K562 (cell line): Measurements from ENCODE around the gene TRIP10. TPM values are rescaled to one million over a fixed set of nuclear protein-coding genes. Genes with fewer than 3 reads are reported as not detected.

Source experiments
- ETV5 ChIP-seq: sonication (generic); formaldehyde crosslinking; IDR thresholded peaks from 2 replicates; pipeline ENCODE4 v1.4.0; 2020; ENCODE audit warnings: low read depth, mild to moderate bottlenecking, missing genetic modification reagents
- EZH2 ChIP-seq: IDR thresholded peaks from 2 replicates; pipeline ENCODE4 v1.6.1; 2012; ENCODE audit warnings: low read depth, mild to moderate bottlenecking, inconsistent platforms, low read length, borderline replicate concordance
- FOXM1 ChIP-seq, 2 experiments: fragments of 450-650 bp in 1 of 2; sonication (generic) in 1 of 2; formaldehyde crosslinking in 1 of 2; IDR thresholded peaks; 2 replicates each; pipeline versions ENCODE4 v1.6.1 to v1.9.0; 2017 to 2022; ENCODE audit warnings: low read depth in 2 of 2, mild to moderate bottlenecking in 2 of 2, missing genetic modification reagents in 1 of 2, moderate library complexity in 1 of 2
- HDGF ChIP-seq: fragments of 450-650 bp; IDR thresholded peaks from 2 replicates; pipeline ENCODE4 v1.6.1; 2016
- HMGN3 ChIP-seq: IDR thresholded peaks from 2 replicates; pipeline ENCODE4 v1.6.1; 2011; ENCODE audit warnings: borderline replicate concordance, low read depth, mild to moderate bottlenecking, mixed read lengths, low read length; ENCODE audit not compliant: insufficient read length; ENCODE audit errors: extremely low read depth
- KAT8 ChIP-seq: fragments of 450-650 bp; IDR thresholded peaks from 2 replicates; pipeline ENCODE4 v1.6.1; 2016; ENCODE audit warnings: low read depth, mild to moderate bottlenecking
- LARP7 ChIP-seq: fragments of 450-650 bp; IDR thresholded peaks from 2 replicates; pipeline ENCODE4 v1.6.1; 2016
- MTA2 ChIP-seq: fragments of 450-650 bp; IDR thresholded peaks from 2 replicates; pipeline ENCODE4 v1.6.1; 2016; ENCODE audit warnings: low read depth
- NCOA1 ChIP-seq: fragments of 450-650 bp; IDR thresholded peaks from 2 replicates; pipeline ENCODE4 v1.6.1; 2016; ENCODE audit warnings: low read depth
- NEUROD1 ChIP-seq: fragments of 150-350 bp; IDR thresholded peaks from 2 replicates; pipeline ENCODE4 v1.6.1; 2014; ENCODE audit warnings: borderline replicate concordance, low read length, low read depth; ENCODE audit not compliant: partially characterized antibody
- PPARD ChIP-seq: fragments of 250-450 bp; sonication (Bioruptor Pico); IDR thresholded peaks from 2 replicates; pipeline ENCODE4 v1.8.0; 2022; ENCODE audit warnings: inconsistent platforms, mild to moderate bottlenecking, moderate library complexity
- RB1 ChIP-seq: fragments of 450-650 bp; IDR thresholded peaks from 2 replicates; pipeline ENCODE4 v1.6.1; 2017; ENCODE audit warnings: low read depth, mild to moderate bottlenecking
- RBBP5 ChIP-seq: fragments of 200-600 bp; sonication (generic); IDR thresholded peaks from 2 replicates; pipeline ENCODE4 v1.6.1; 2012; ENCODE audit warnings: borderline replicate concordance, mild to moderate bottlenecking, low read length, control low read depth, inconsistent platforms; ENCODE audit not compliant: insufficient read depth, poor library complexity, severe bottlenecking
- SRSF1 ChIP-seq: fragments of 200-400 bp; formaldehyde crosslinking; IDR thresholded peaks from 2 replicates; pipeline ENCODE4 v1.6.1; 2017; ENCODE audit warnings: mild to moderate bottlenecking, low read depth, low read length, moderate library complexity
- TEAD1 ChIP-seq, 2 experiments: fragments of 450-650 bp in 1 of 2; sonication (generic) in 1 of 2; formaldehyde crosslinking; IDR thresholded peaks; 2 replicates each; pipeline versions ENCODE4 v1.4.0 to v1.8.0; 2020 to 2022; ENCODE audit warnings: mild to moderate bottlenecking in 2 of 2, missing genetic modification reagents in 1 of 2
- ZBTB17 ChIP-seq: fragments of 450-650 bp; formaldehyde crosslinking; IDR thresholded peaks from 2 replicates; pipeline ENCODE4 v1.4.0; 2020; ENCODE audit warnings: mild to moderate bottlenecking
- ZFP36 ChIP-seq: fragments of 150-350 bp; IDR thresholded peaks from 2 replicates; pipeline ENCODE4 v1.6.1; 2018; ENCODE audit warnings: low read length, low read depth; ENCODE audit not compliant: partially characterized antibody
- ZKSCAN8 ChIP-seq: fragments of 200-800 bp; sonication (Bioruptor generic); IDR thresholded peaks from 2 replicates; pipeline ENCODE4 v1.6.1; 2016; ENCODE audit warnings: missing genetic modification characterization, missing compliant biosample characterization
- ZNF124 ChIP-seq: sonication (generic); formaldehyde crosslinking; IDR thresholded peaks from 2 replicates; pipeline ENCODE4 v1.8.1; 2022; ENCODE audit warnings: missing genetic modification reagents
- ZNF197 ChIP-seq: fragments of 200-800 bp; sonication (Bioruptor generic); IDR thresholded peaks from 2 replicates; pipeline ENCODE4 v1.6.1; 2016; ENCODE audit warnings: low read depth, missing genetic modification characterization, missing compliant biosample characterization
- ZZZ3 ChIP-seq: fragments of 450-650 bp; IDR thresholded peaks from 2 replicates; pipeline ENCODE4 v1.6.1; 2016; ENCODE audit warnings: antibody characterized with exemption, mild to moderate bottlenecking, moderate library complexity
- polyA plus RNA-seq, 8 experiments: library from polyadenylated mRNA; depleted of rRNA in 4 of 8; stranded (reverse) in 5 of 8; unstranded in 3 of 8; fragments of >200 nt; fragmentation: Nextera tagmentation in 2 of 8; fragmentation: Illumina TruSeq in 1 of 8; extraction: Ambion mirVana in 2 of 8; extraction: Trizol in 1 of 8; gene quantifications; 2 replicates each; pipeline versions ENCODE4 v1.2.1 to v1.2.3, GENCODE V29; 2011 to 2014; ENCODE audit warnings: inconsistent platforms in 1 of 8, missing spikeins in 1 of 8
- total RNA-seq, 7 experiments: library from RNA; depleted of rRNA in 6 of 7; stranded (reverse); fragments of >200 nt in 6 of 7; fragmentation: Illumina TruSeq in 2 of 7; extraction: Trizol in 2 of 7; gene quantifications; 2 replicates each; pipeline versions ENCODE4 v1.2.1 to v1.2.3, GENCODE V29; 2011 to 2021; ENCODE audit warnings: low replicate concordance in 1 of 7
- TF ChIP-seq, protein P1 (sequence below): fragments of 250-450 bp; sonication (Bioruptor Pico); IDR thresholded peaks from 2 replicates; pipeline ENCODE4 v1.4.0; 2020
- TF ChIP-seq, protein P2 (sequence below): fragments of 250-450 bp; sonication (Bioruptor Pico); IDR thresholded peaks from 2 replicates; pipeline ENCODE4 v1.9.0; 2021; ENCODE audit warnings: mild to moderate bottlenecking
- TF ChIP-seq, protein P3 (sequence below): fragments of 250-450 bp; sonication (Bioruptor Pico); IDR thresholded peaks from 2 replicates; pipeline ENCODE4 v1.5.0; 2021

TRIP10 gene
- total and polyA plus RNA-seq, 9 of the 15 experiments (the other 6 are each of a cell fraction or from before 2014, with no cell fraction given) = 1.2 to 66.8 (median 36.1) TPM

DNA sequence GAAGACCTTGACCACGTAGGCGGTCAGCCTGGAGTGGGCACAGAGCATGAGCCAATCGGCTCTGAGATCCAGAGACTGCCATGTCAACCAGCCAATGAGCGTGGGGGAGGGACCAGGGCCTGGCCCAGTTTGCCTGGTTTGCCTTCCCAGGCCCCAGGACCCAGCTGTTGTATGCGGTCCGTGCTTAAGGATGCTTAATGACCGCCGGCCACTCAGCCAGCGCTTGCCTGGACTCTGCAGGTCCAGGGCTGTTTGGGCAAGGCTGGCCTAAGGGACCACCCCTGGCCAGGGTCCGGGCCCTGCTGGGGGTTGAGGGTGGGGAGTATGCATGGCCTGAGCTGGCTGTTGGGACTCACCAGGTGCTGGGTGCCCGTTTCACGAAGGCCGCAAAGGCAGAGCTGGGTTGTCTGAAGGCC, 46.4 kb upstream of the TRIP10 start (continued):
- TF ChIP-seq NCOA1 (no peak), RBBP5 (no peak), TEAD1 (CRISPR knock-in tag; IDR thresholded peaks at IDR 0.05) (no peak), ZFP36 (no peak), ZBTB17 (no peak), NEUROD1 (no peak), ZZZ3 (no peak), ZKSCAN8 (CRISPR knock-in tag) (no peak), KAT8 (no peak), ZNF197 (CRISPR knock-in tag) (no peak), LARP7 (no peak), HDGF (no peak), HMGN3 (no peak), PPARD (CRISPR knock-in tag) (no peak), MTA2 (no peak), ZNF124 (CRISPR knock-in tag) (no peak), SRSF1 (no peak), EZH2 (no peak), FOXM1 (IDR thresholded peaks at IDR 0.05; ENCODE audit: low read depth) (no peak), FOXM1 (CRISPR knock-in tag; IDR thresholded peaks at IDR 0.05; ENCODE audit: low read depth) (no peak), RB1 (no peak), ETV5 (CRISPR knock-in tag) (no peak)
- TF ChIP-seq, protein P1, sequence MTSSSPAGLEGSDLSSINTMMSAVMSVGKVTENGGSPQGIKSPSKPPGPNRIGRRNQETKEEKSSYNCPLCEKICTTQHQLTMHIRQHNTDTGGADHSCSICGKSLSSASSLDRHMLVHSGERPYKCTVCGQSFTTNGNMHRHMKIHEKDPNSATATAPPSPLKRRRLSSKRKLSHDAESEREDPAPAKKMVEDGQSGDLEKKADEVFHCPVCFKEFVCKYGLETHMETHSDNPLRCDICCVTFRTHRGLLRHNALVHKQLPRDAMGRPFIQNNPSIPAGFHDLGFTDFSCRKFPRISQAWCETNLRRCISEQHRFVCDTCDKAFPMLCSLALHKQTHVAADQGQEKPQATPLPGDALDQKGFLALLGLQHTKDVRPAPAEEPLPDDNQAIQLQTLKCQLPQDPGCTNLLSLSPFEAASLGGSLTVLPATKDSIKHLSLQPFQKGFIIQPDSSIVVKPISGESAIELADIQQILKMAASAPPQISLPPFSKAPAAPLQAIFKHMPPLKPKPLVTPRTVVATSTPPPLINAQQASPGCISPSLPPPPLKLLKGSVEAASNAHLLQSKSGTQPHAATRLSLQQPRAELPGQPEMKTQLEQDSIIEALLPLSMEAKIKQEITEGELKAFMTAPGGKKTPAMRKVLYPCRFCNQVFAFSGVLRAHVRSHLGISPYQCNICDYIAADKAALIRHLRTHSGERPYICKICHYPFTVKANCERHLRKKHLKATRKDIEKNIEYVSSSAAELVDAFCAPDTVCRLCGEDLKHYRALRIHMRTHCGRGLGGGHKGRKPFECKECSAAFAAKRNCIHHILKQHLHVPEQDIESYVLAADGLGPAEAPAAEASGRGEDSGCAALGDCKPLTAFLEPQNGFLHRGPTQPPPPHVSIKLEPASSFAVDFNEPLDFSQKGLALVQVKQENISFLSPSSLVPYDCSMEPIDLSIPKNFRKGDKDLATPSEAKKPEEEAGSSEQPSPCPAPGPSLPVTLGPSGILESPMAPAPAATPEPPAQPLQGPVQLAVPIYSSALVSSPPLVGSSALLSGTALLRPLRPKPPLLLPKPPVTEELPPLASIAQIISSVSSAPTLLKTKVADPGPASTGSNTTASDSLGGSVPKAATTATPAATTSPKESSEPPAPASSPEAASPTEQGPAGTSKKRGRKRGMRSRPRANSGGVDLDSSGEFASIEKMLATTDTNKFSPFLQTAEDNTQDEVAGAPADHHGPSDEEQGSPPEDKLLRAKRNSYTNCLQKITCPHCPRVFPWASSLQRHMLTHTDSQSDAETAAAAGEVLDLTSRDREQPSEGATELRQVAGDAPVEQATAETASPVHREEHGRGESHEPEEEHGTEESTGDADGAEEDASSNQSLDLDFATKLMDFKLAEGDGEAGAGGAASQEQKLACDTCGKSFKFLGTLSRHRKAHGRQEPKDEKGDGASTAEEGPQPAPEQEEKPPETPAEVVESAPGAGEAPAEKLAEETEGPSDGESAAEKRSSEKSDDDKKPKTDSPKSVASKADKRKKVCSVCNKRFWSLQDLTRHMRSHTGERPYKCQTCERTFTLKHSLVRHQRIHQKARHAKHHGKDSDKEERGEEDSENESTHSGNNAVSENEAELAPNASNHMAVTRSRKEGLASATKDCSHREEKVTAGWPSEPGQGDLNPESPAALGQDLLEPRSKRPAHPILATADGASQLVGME (CRISPR knock-in tag) = no peak
- TF ChIP-seq, protein P2, sequence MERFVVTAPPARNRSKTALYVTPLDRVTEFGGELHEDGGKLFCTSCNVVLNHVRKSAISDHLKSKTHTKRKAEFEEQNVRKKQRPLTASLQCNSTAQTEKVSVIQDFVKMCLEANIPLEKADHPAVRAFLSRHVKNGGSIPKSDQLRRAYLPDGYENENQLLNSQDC (CRISPR knock-in tag) = no peak
- TF ChIP-seq, protein P3, sequence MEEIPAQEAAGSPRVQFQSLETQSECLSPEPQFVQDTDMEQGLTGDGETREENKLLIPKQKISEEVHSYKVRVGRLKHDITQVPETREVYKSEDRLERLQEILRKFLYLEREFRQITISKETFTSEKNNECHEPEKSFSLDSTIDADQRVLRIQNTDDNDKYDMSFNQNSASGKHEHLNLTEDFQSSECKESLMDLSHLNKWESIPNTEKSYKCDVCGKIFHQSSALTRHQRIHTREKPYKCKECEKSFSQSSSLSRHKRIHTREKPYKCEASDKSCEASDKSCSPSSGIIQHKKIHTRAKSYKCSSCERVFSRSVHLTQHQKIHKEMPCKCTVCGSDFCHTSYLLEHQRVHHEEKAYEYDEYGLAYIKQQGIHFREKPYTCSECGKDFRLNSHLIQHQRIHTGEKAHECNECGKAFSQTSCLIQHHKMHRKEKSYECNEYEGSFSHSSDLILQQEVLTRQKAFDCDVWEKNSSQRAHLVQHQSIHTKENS = no peak
